HG02870 (cell line): ENCODE data around the gene CDH4.

Experiments
- ATAC-seq: cut with Tn5 transposase; IDR thresholded peaks from one replicate; pipeline ENCODE4 v1.9.1; 2021; ENCODE audit warnings: mild to moderate bottlenecking, moderate library complexity; ENCODE audit not compliant: unreplicated experiment

The CDH4 gene

DNA sequence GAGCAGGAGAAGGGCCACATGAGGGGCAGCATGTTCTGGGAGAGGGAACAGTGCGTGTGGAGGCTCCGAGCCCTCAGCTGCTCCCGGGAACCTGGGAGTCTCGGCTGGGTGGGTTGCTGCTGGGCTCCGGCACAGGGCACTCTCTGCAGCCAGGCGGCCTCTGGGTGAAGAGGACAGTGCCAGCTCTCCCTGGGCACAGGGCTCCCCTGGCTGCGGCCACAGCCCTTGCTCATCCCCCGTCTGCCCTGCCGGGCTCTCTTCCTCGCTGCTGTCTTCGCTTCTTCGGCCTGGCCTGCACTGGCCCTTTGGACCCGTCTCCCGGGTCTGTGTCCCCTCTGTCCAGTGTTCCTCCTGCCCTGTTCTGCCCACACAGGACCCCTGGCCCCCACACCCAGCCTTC lies 48.2 kb downstream of the CDH4 start:
- ATAC-seq: no peak

DNA sequence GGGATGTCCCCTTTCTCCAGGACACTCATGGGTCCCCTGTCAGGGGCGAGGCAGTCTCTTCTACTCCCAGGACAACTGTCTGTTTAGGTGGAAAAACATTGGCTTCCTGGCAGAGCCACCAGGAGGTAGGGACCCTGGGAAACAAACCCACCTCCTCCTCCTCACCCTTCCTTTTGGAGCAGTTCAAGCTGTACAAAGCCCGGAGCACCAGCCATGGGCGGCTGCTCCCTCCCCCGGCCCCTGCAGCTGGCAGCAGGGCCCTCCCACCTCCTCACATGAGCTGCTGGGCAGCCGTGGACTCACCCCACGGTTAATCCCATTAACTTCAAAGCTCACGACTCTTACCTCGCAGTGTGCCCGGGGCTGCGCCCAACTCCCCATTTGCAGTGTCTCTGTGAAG lies 48.6 kb downstream of the CDH4 start:
- ATAC-seq: no peak

DNA sequence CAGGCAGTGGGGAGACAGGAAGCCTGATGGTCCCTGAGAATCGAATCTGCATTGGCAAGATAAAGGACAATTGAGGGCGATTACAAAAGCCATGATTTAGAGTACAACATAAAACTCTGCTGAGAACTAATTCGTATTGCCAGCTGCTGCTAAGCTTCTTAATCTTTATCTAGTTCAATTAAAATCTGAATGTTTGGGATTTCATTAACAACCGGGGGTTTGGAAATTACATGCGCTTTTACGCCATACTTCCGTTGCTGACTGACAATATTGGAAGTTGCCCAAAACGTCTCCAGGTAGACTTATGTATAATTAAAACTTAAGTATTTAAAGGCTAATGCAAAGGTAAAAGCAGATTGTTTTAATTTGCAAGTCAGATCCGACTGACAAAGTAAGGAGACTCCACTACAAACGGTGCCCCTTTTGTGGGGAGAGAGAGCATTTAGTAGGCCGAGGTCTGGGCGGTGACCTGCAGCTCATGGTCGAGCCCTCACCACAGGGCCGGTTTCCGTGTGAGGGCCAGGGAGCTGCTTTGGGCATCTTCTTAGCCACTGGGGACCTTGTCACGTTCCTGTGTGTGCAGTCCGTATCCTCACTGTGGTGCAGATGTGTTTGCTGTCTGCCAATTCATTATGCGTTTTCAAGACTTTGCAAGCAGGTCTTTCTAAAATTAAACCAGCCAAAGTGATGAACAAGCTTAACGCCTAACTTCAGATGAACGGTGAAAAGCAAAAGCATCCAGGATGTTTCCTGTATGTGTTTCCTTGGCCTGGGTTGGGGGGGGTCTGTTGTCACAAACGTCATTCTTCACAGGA lies 49.9 kb downstream of the CDH4 start:
- no peak for ATAC-seq

DNA sequence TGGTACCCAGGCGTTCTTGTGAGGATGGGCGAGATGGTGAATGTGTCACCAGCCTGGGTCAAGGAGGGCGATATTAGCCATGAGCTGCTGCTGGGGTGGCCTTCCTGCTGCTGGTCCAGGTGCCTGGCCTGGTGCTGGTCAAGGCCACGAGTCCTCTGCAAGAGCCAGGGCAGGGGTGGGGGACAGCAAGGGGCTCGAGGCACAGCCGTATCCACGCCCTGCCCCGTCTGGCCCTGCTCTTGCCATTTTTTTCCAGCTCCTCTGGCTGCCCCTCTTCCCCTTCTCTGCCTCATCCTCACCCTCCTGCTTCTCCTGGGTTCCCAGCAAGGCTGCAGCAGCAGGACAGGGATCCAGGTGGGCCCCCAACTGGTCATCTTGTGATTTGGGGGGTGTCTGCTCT lies 51.2 kb downstream of the CDH4 start:
- ATAC-seq: no peak

DNA sequence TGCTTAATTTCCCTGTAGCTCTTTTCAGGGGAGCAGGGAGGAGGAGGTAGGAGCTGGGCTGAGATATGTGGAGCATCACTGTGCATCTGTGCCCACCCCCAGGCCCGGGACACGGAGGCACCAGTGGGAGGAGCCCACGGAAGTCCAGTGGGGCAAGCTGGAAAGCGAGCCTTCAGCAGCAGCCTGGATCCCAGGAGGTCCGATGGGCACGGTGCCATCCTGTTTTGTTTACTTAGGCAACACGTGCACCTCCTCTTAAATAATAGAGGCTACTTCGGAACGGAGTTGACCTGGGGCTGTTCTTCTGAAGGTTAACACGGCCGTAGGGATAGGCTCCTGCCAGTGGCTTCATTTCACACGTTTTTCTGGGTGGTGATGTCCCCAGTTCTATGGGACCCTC lies 51.6 kb downstream of the CDH4 start:
- no peak for ATAC-seq

DNA sequence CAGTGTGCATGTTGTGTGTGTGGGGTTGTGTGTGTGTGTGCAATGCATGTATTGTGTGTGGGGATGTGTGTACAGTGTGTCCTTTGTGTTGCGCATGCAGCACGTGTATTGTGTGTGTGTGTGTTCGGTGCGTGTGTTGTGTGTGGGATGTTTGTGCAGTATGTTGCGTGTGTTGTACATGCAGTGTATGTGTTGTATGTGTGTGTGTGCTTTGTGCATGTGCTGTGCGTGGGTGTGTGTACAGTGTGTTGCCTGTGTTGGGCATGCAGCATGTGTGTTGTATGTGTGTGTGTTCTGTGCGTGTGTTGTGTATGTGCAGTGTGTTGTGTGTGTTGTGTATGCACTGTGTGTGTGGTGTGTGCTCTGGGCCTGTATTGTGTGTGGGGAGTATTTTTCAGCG lies 52.7 kb downstream of the CDH4 start:
- no peak for ATAC-seq

DNA sequence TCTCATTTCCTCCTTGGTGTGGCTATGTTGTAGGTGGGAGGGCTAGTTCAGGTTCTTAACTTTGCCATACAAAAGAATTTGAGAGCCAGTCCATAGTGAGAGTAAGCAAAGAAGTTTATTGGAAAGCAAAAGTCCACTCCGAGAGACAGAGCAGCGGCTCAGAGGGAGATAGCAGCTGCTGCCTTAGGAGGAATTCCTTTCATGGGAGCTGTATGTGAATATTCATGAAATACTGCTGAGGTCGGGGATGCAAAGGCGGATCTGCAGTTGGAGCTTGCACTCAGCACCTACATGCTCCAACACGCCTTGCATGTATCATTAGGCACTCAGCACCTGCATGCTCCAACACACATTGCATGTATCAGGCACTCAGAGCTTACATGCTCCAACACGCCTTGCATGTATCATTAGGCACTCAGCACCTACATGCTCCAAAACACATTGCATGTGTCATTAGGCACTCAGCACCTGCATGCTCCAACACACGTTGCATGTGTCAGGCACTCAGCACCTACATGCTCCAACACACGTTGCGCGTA lies 54.9 kb downstream of the CDH4 start:
- ATAC-seq: no peak

DNA sequence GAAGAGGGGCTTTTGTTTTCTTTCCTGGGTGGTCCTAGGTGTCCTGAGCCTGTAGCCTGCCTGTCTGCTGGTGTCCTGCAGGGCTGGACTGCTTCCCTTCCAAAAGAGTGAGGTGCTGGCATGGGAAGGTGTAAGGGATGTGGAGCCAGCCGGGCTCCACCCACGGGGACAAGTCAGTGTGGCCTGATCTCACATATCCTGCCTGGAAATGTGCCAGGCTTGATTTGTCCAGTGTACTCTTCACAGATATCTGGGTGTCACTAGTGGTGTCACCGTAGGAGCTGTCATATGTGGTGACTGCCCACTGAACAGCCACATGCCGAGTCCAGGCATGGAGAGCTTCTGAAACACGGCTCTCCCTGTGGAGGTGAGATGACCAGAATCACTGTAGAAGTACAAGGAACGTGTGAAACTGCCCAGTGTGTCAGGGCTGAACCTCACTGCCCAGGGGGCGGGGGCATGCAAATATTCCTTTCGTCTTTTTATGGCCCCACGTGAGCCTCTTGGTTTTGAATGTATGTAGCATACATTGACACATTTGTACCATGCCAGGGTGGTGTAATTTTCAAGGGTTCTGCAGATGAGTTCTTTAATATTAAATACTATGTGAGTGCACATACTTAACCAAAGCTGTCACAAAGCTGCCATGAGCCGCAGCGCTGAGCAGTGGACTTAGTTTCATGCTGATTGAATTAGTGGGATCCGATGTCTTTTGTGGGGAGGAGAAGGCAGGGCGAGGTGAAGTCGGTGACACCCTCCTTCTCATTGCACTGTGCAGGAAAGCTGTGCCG lies 55.8 kb downstream of the CDH4 start:
- no peak for ATAC-seq

DNA sequence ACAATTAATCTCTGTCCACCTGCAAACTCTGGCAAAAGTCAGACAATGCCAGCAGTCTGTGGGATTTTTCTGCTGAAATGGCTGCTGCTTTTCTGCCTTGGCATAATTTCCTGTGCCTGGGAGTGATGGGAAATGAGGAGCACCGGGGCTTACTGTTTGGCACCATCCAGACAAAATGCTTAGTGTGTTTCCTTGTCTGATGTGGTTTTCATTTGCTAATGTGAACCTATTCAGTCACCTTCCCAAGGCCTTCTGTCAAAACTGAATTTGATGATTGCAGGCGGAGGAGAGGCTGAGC lies 56.4 kb downstream of the CDH4 start:
- ATAC-seq: no peak

DNA sequence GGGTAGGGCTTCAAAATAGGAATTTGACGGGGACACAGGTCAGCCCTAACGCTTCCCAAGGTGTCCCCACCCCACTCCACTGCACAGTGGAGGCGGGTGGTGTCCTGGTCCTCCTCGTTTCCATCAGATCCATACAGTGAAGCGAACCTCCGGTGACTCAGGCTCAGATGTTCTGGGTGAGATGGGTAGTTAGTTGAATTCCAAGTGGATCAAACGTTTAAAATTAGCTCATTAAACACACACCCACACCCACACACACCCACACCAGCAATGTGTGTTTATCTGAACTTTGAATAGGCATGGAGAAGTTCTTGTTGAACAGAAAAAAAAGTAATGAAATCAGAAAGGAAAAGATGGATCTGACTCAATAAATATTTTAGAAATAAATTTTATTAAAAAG lies 58.9 kb downstream of the CDH4 start:
- ATAC-seq: no peak

DNA sequence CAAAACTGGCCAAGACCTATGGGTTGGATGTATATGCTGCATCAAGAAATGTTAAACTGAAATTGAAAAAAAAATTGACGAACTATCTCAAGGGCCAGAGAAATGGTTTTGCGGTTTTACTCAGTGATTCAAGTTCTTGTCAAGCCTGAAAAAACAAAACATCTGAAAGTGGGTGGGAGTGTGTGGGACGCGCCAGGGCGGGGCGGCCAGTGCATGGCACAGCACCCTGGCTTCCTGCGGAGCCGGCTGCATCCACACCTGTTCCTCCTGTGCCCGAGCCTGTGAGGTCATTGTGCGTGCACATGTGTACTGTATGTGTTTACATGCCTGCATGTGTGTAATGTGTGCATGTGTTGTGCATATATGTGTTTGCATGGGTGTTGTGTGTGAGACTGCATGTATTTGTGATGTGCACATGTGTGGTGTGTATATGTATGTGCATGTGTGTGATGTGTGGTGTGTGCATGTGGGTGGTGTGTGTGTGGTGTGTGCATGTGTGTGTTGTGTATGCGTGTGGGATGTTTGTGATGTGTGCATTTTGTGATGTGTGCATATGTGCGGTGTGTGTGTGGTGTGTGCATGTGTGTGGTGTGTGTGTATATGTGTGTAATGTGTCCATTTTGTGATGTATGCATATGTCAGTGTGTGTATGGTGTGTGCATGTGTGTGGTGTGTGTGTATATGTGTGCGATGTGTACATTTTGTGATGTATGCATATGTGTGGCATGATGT lies 59.8 kb downstream of the CDH4 start:
- no peak for ATAC-seq

DNA sequence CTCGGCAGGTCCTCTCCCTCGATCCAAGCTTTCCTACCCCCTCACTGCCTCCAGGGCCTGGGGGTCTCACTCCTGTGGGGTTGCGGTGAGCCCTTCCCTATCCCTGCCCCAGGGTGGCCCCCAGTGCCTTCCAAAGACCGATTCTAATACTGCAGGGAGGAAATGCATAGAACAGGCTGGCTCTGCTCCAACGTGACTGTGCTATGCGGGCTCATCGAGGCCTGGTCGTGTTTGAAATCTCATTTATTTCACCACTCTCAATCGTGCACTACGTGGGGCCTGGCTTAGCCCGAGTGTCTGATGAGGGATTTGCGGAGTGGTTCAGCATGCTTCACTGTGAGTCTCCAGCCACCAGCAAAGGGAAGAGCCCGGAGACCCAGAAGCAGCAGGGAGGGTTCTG lies 60.9 kb downstream of the CDH4 start:
- no peak for ATAC-seq

DNA sequence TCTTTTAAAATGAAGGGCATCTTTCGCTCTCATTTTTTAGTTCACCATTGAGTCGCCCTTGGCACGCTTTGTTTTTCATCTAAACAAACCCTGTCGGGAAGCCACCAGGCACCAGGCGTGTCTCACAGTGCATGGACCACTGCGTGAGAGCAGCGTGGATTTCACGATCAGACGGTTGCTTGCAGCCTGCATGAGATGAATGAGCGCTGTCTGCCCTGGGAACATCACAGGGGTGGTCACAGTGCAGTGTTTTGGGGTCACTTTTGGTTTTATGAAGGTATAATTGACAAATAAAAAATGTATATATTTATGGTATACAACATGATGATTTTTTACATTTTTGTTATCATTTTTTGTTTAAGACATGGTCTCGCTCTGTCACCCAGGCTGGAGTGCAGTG lies 61.3 kb downstream of the CDH4 start:
- no peak for ATAC-seq

DNA sequence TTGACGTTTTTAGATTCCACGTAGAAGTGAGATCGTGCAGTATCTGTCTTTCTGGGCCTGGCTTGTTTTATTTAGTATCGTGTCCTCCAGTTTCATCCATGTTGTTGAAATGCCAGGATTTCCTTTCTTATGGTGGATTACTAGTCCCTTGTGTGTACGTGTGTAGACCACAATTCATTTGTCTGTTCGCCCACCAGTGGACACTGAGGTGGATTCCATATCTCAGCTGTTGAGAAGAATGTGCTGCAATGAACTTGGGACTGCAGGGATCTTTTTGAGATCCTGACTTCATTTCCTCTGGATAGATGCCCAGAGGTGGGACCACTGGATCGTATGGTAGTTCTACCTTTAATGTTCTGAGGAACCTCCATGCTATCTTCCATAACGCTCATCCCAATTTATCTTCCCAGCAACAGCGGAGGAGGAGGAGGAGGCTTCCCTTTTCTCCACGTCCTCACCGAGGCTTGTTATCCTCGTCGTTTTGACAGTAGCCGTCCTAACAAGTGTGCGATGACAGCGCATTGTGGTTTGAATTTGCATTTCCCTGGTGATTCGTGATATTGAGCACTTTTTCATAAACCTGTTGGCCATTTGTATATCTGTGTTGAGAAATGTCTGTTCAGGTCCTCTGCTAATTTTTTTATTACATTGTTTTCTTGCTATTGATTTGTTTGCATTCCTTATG lies 62.4 kb downstream of the CDH4 start:
- no peak for ATAC-seq

DNA sequence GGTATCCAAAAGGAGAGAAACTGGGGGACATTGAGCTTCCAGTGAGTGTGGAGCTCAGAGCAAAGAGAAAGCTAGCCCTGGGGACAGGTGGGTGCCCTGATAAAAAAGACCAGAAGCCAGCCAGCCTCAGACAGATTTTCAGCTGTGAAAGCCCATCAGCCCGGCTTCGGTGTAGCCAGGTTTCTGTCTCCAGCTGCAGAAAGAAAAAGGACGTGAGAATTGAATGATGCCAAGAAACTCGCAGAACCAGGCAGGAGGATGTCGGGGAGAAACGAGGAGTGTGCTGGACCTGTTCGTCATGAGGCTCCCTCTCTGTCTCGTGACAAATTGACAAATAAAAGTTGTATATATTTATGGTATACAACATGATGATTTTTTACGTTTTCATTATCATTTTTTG lies 63.3 kb downstream of the CDH4 start:
- ATAC-seq: no peak

DNA sequence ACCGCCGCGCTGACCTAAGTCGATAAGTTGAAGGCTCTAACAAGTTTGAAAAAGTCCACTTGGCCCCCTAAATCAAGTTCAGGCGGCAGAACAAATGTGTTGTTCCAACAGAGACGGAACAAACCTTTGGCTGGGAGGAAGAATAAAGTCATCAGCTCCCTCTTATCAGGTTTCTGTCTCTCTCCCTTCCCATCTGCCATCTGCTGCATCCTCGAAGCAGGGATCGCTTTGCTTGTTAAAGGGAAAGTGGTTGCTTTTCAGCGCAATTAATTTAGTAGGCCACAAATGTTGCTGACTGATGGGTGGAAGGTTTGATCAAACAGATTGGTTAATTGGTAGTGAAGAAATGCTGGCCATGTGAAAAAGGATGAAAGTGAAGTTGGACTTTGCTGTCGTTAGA lies 64.3 kb downstream of the CDH4 start:
- ATAC-seq: no peak

DNA sequence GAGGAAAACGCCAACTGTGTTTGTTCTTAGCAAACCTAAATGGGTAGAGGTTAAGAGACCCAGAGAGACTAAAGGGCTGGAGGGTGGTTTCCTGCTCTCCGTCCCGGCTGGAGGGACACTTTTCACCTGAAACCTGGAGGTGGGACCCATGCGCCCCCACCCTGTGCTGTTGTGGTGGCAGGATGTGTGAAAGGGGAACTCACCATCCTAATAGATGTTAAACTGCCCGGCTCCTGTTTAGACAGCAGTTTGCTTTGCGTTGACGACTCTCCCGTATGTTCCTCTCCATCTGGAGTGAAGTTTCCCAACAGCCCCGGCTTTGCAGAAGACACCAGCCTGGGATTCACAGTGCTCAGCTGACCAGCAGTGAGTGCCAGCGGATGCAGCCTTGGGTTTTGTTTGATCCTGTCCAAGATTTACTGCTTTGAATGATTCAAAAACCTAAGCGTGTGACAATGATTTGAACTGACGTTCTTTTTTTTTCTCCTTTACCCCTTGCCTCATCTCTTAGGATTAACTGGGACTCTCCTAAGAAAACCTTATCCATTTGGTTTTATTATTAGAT lies 66.0 kb downstream of the CDH4 start:
- no peak for ATAC-seq

DNA sequence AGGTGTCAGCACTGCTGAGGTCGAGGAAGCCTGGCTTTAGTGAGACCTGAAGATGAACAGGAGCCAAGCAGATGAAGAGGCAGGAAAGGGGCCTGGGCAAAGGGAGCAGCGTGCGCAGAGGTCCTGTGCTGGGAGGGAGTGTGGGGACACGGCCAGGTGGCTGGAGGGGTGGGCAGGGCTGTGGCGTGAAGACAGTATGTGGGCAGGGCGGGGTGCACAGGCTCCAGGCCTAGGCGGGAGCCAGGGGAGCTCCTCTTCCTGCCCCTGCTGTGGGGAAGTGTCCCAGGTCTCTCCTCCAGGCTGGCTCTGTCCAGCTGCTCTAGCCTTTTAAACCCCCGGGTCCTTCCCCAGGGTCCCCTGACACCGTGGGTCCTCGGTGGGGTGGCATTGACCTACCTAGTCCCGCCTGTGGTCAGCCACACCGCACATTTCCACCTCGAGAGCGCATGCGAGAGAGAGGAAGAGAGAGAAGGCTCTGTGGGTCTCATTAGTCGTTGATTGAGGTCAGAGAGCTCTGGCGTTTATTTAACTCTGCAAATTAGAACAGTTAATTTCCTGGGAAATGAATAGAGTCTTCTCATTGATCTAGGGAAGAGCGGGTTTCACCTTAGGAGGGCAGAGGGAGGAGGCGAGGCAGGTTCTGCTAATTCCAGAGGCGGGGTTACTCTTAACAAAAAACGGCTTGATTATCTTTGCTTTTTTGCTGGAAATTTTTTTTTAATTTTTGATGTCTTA lies 68.8 kb downstream of the CDH4 start:
- ATAC-seq: no peak

DNA sequence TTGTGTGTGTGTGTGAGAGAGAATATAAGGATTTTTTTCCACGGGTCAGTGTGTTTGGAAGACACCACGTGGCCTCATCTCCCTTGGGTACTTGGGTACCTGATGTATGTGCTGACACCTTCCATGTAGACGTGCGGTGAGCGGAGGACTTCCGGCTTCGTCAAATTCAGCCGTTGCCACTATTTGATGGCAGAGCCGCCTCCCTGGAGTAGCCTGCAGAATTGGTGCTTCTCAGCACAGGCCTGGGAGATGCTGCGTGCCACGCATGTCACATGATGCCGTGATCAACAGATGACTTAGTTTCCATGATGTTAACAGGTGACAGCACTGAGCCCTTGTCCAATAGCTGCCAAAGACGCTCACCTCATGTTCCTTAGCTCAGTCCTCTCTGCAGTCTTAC lies 69.4 kb downstream of the CDH4 start:
- no peak for ATAC-seq
